Measurements from ENCODE around the gene ATXN7L1.
A peak's percentile ranks its signal among the peaks of the same experiment; 100 is the strongest.

Gene ATXN7L1

GRCh38 chr7:105664816-105665525, 211.4 kb downstream of the ATXN7L1 start:
- DNase-seq: peak; percentile 82

- DNase-seq: no peak
Observed at GRCh38 chr7:105662998-105663397, 213.4 kb downstream of the ATXN7L1 start.

GRCh38 chr7:105661625-105662024, 214.8 kb downstream of the ATXN7L1 start:
- no peak for DNase-seq

DNA sequence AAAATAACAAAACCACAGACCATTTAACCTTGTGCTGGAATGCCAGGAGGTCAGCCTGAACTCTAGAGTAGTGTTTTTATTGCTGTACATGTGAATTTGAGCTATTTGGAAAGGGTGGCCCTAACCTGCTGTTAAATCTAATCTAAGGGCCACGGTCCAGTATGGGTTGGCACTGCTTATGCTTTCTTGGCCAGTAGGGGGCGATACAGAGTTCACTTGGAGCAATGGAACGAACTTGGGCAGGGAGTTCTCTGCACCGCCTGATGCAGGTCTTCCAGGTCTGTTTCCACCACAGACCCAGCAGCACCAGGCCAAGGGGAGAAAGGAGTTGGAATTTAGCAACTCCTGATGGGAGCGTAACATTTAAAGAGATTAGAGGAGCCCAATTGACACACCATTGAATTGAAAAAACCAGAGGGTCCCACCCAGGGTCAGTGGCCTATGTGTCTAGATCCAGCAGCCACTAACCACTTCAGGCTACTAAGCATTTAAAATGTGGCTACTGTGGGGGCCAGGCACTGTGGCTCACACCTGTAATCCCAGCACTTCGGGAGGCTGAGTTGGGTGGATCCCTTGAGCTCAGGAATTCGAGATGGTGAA, 219.4 kb downstream of the ATXN7L1 start:
- no peak for DNase-seq

DNA sequence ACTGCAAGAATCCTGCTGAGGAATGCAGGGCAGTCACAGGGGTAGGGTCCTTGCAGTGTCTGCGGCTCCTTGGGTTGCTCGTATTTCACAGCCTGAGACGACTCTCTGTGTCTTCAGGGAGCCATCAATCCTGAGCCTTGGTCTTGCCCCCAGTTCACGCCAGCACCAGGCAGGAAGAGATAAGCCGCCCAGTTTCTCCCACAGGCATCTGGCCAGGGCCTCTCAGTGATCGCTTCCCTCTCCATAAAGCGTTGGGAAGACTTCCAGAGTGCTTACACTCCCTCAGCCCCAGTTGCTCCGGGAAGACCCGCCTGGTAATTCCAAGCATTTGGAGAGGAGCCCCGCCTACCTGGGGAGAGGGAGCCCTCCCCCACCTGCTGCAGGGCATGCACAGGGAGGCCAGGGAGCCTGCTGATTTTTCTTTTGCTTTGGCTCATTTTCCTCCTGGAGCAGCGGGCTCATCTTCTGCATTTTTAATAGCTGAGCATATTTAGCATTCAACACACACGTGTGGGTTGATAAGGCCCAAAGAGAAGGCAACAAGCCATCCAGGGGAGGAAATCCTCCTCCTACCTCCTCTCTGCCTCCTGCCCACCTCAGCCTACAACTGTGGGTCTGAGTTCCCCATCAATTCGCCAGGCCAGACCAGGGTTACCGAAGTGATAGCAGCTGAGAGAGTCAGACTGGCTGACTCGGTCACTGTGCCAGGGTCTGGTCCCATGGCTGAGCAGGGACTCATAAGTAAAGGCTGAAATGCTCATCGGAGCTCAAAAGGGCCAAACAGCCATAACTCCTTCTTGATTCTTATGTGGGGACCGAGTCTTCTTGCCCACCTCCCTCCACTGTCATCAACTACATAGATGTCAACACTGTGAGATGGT, 220.7 kb downstream of the ATXN7L1 start:
- no peak for DNase-seq

DNA sequence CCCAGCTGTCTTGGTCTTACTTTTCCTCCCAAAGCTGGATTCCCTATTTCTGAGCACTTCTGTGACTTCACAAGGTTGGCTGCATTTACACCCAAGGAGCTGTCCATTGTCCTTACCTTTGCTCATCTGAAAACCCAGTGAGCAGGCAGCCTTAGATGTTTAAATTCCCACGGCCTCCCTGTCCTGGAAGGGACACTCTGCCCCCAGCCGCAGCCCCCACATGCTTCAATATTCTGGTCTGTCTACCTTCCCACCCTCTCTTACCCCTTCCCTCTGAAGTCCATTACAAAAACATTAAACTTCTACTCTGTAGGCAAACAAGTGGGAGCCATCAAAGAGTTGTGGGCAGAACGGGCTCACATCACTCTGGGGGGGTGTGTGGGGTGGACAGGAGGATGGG, 221.3 kb downstream of the ATXN7L1 start:
- DNase-seq: no peak

DNA sequence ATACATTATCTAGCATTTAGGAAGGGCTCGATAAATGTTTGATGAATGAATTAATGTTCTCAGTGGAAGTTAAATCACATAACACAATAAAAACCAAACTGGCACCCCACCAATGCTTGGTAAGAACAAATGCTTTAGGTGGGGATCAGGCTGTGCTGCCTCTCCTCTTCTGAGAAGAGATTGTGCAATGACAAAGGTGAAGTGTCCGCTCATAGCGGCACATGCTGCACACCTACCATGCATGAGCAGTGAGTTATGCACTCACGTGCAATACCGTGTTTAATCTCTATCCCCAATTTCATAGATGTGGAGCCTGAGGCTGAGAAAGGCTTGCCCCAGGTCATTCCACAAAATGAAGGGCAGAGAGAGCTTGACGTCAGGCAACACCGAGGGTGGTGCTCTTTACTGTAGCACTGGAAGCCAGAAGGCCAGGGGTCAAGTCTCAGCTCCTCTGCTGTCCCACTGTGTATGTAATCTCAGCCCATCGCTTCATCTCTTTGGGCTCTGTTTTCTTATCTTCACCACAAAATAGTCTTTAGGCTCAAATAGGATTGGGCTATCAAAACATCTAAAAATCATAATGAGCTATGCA, 222.2 kb downstream of the ATXN7L1 start:
- DNase-seq: no peak

DNA sequence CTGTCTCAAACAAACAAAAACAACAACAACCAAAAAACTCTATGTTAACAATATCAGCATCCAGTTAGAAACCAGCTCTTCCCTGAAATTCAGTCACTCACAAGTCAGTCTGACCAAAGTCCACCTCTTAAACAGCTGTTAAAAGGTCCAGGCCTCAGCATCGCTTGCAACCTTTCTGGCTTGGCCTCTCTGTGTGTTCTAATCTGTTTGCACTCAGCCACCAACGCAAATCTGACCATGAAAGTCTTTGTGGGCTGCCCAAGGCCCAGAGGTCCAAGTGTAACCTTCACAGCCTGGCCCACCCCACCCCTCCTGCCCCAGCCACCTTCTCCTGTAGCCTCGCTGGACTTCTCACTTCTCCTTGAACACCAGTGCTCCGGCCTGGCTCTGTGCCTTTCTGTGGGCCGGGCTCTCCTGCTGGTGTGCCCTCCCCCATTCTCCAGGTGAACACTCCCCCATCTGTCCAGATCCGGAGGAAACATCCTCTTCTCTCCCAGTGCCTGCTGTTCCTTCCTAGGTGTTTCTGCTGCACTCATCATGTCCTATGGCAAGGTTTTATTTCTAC, 222.9 kb downstream of the ATXN7L1 start:
- no peak for DNase-seq

DNA sequence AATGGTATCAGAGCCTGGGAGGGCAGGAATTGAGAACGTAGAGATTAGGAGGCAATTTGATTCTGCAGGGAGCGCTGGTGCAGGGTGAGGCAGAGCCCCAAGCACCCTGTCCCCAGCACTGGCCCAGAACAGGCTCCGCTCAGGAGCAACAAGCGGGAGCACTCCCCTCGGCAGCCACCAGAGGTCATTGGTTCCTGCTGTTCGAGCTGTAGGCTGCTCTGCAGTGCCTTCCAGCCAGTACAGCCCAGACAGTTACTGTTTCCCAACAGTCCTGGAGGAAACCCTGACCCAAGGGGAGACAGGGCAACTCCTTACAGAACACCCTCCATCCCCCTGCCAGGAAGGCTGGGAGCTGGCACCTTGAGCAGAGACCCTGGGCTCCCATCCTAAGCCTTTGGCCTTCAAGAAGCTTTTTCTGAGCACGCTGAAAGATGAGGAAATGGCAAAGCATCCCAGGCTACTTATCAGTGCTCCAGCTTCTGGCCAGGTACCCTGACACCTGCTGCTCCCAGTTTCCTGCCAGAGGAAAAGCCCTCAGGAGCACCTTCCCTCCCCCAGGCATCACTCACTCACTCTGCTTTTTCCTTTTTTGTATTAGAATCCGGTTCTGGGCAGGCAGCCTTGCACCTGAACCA, 223.9 kb downstream of the ATXN7L1 start:
- peak; percentile 53 for DNase-seq

GRCh38 chr7:105651798-105652197, 224.6 kb downstream of the ATXN7L1 start:
- DNase-seq: no peak

DNA sequence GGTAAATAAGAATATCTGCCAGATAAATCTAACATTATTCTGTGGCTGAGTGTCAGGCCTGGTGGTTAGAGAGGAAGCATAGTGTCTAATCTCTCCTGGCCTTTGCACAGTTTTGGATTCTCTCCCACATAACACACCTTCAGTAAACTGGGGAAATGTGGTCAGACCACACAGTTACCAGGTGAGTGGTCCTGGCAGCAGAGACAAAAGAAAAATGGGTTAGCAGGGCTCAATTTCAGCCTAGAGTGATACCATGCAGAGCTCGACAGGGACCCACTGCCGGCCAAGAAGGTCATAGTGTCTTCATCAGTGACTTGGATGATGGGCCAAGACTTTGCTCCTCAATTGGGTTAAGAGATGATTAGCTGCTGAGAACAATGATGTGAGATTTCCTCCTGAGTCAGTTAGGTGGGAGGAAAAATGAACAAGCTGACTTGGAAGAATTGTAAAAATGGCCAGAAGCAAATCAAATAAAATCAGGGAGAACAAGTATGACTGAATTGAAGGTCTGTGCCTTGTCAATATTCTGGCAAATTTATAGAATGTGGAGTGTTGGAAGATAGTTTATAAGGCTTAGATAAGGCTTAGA, 225.9 kb downstream of the ATXN7L1 start:
- DNase-seq: no peak

DNA sequence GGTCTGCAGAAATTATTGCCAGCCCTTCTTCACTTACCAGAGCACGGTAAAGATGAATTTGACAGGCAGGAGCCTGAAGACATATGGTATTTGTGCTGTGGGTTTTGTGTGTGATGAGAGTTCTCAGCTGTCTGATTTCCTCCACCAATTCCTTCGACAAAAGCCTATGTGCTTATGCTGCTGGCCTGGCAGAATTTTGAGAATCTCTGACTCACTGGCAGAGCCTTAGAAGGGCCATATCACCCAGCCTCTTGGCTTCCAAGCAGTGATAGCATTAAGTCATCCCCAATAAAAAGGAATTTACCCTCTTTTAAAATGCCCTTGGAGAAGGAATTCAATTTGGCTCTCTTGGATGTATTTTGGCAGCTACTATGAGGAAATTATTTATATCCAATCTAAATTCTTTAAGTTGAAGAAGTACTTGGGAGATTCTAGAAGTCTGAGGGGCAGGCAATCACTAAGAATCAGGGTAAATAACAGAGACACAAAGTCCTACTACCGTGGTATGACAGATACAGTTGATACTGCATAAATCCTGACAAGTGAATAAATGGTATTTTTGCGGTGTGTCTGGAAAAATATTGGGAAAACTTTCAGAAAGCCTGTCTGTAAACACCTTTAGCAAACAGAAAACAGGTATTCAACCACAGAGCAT, 226.5 kb downstream of the ATXN7L1 start:
- no peak for DNase-seq

- peak; percentile 68 for DNase-seq
Observed at GRCh38 chr7:105648561-105649401, 227.6 kb downstream of the ATXN7L1 start.

DNA sequence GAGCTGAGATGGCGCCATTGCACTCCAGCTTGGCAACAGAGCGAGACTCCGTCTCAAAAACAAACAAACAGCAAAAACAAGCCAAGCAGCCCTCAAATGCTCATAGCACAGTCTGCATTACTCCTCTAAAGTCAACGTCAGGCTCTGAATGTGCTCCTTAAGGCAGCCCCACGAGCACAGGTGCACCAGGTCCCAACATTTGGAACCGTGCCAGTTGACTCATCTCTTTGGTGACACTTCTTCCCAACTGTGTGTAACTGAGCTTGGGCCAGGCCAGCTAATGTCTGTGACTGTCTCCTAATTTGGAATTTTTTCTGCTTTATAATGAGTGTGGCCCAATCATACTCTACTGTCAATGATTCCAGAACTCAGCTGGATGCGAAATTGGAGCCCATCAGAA, 228.8 kb downstream of the ATXN7L1 start:
- no peak for DNase-seq

- DNase-seq: no peak
Observed at GRCh38 chr7:105644937-105645336, 231.5 kb downstream of the ATXN7L1 start.

- no peak for DNase-seq
Observed at GRCh38 chr7:105643851-105644250, 232.5 kb downstream of the ATXN7L1 start.

- no peak for DNase-seq
Observed at GRCh38 chr7:105643384-105643783, 233.0 kb downstream of the ATXN7L1 start.

GRCh38 chr7:105642264-105642663, 234.1 kb downstream of the ATXN7L1 start:
- DNase-seq: no peak

GRCh38 chr7:105640956-105641810, 235.2 kb downstream of the ATXN7L1 start:
- DNase-seq: no peak
